Measurements from ENCODE around the gene MLYCD.

DNA sequence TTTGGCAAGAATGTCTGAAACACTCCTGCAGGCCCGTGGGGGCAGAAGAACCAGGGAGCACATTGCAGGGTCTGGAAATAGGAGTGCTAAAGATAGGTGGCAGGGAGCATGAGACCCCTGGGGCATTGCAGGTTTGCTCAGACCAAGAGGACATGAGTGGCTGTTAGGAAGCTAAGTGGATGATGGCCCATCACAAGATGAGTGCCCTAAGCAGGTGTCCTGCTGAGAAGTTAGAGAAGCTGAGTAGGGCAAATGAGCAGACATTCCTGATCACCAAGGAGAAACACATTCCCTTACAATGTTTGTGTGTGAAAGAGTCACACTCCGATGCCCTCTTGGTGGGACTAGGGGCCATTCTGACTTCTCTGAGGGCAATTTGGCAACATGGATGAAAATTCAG, 9.9 kb downstream of the MLYCD start:
- TF ChIP-seq POLR2A (IDR thresholded peaks at IDR 0.05; ENCODE audit: low read length) (no peak), GATA1 (IDR thresholded peaks at IDR 0.05; ENCODE audit: low read depth, low read length) (no peak)

Measured in erythroblast (primary cell).